T-helper 1 cell treated with Interleukin-12 subunit alpha and Interleukin-12 subunit beta and Interleukin-4 antibody, amounts not matched to agents 30 μg/mL and 1 μg/mL, for 36 hours (primary cell): ENCODE results near the gene RASA4B.

Experiments used
- H3K27ac Mint-ChIP-seq: one replicate; pipeline ENCODE4 v1.8.0; 2021; ENCODE audit warnings: mild to moderate bottlenecking, mixed read lengths
- H3K27me3 Mint-ChIP-seq: one replicate; pipeline ENCODE4 v1.8.0; 2021; ENCODE audit warnings: low read depth, mixed read lengths
- H3K36me3 Mint-ChIP-seq: one replicate; pipeline ENCODE4 v1.8.0; 2021; ENCODE audit warnings: low read depth, mixed read lengths
- H3K4me1 Mint-ChIP-seq: one replicate; pipeline ENCODE4 v1.8.0; 2021; ENCODE audit warnings: low read depth, mixed read lengths
- H3K4me3 Mint-ChIP-seq: one replicate; pipeline ENCODE4 v1.8.0; 2021; ENCODE audit warnings: mild to moderate bottlenecking, moderate library complexity, mixed read lengths
- H3K9me3 Mint-ChIP-seq: one replicate; pipeline ENCODE4 v1.8.0; 2021; ENCODE audit warnings: mixed read lengths

Gene RASA4B

DNA sequence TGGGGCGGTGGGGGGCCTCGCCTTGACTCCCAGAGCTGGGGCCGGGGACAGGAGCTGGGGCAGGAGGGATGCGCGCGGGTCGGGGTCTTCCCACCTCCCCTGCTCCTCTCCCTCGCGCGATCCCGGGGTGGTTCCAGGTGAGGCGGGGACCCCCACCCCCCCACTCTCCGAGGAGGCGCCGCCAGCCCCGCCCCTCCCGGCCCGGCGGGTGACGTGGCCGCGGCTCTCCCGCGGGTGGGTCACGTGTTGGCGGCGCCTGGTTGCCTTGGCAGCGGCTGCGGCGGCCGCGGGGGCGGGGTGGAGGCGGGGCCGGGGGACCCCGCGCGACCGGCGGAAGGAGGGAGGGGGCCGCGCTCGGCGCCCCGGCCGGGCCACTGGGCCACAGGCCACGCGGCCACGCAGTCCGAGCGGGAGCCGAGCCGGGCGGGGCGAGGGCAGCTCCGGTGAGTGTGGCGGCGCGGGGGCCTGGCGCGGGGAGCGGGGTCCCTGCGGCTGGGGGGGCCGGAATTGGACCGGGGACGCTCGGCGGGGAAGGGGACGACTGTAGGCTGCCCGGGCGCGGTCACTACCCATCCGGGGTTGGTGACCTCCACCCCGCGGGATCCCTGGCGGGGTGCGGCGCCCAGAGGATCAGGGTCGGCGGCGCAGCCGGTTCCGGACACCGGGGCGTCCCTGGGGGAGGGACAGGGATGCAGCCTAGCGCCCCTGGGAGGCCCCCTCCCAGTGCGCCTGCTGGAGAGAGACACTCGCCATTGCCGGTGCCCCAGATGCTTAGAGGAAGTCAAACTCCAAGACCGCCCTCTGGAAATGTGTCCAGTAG is 84.1 kb downstream of the RASA4B start, which contains the start of gene ORAI2:
Gene ORAI2 (plus strand): TSS at position 357 of the 820 bp plus-strand sequence. CDS start 5,382 bp downstream, outside the sequence.
- H3K27ac Mint-ChIP-seq = peak within 1 kb of the TSS; percentile 96
- H3K9me3 Mint-ChIP-seq = no peaks in the 10 kb centered on the region
- H3K4me1 Mint-ChIP-seq = peaks cover 44% of the 10 kb centered on the region
- no peaks in the 10 kb centered on the region for H3K27me3 Mint-ChIP-seq
- H3K36me3 Mint-ChIP-seq = peaks cover 11% of the 10 kb centered on the region
- H3K4me3 Mint-ChIP-seq = peak within 1 kb of the TSS; percentile 90
